ENCODE results near the gene DEPP1. TPM values are rescaled to one million over a fixed set of nuclear protein-coding genes. Genes with fewer than 3 reads are reported as not detected.
A peak's percentile ranks its signal among the peaks of the same experiment; 100 is the strongest.

Gene DEPP1
- polyA plus RNA-seq, 1 experiment, result 11.9 TPM

DNA sequence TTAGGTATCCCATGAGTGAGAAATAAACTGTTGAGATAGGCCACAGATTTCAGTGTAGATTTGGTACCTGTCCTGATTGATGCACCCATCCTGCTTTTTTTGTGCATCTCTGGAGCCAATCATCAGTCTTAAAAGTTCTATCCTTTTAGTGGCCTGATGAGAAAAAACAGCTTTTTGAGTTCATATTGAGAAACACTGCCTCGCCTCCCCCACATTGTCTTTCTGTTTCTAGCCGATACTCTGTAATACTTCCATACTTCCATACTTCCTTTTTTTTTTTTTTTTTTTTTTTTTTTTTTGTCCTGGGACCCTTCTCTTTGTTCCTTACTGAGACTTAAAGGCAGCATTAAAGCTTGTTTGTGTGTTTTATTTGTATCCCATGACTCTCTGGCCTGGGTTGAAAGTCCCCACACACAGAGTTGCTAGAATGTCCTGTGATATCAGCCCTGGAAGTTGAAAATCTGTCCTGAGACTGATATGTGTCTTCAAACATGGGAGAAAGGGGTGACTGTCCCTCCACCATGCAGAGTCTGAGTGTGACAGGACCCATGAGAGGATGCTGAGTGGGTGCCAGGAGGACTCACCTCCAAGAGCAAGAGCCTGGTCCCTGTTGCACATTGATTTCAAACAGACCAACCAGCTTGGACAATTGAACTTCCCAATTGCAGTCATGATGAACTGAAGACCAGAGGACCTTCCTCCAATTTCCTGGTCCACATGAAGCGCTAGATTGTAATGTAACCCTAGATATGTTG is 27.8 kb upstream of the DEPP1 start:
- H3K36me3 ChIP-seq (ENCODE audit: control insufficient read depth, insufficient read depth, low read length), result no peaks in the 10 kb centered on the region
- CTCF ChIA-PET, result interaction anchor here (1.2 to 2.1 kb wide), 4 partner anchors 11 to 74 kb away, joined by 3 to 6 read pairs (median 4); no protein-coding TSS in a partner anchor
- TF ChIP-seq, protein P1, sequence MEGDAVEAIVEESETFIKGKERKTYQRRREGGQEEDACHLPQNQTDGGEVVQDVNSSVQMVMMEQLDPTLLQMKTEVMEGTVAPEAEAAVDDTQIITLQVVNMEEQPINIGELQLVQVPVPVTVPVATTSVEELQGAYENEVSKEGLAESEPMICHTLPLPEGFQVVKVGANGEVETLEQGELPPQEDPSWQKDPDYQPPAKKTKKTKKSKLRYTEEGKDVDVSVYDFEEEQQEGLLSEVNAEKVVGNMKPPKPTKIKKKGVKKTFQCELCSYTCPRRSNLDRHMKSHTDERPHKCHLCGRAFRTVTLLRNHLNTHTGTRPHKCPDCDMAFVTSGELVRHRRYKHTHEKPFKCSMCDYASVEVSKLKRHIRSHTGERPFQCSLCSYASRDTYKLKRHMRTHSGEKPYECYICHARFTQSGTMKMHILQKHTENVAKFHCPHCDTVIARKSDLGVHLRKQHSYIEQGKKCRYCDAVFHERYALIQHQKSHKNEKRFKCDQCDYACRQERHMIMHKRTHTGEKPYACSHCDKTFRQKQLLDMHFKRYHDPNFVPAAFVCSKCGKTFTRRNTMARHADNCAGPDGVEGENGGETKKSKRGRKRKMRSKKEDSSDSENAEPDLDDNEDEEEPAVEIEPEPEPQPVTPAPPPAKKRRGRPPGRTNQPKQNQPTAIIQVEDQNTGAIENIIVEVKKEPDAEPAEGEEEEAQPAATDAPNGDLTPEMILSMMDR (IDR thresholded peaks at IDR 0.05; ENCODE audit: insufficient read depth, low read depth, low read length), result no peak
- no peak for DNase-seq (ENCODE audit: low read depth)
- no peak overlapping the region for H3K4me3 ChIP-seq (ENCODE audit: low read depth, low read length)
- POLR2A ChIA-PET, result no interaction called here
- no peaks in the 10 kb centered on the region for H3K27me3 ChIP-seq (ENCODE audit: control insufficient read depth, insufficient read depth, low read length)

GRCh38 chr10:45005284-45005683 is 26.7 kb upstream of the DEPP1 start:
- ChIA-PET POLR2A (no interaction called here), CTCF (interaction anchor here (1.0 to 1.2 kb wide), 2 partner anchors 29 to 56 kb away, joined by 3 read pairs; no protein-coding TSS in a partner anchor)
- DNase-seq (ENCODE audit: low read depth), result no peak
- Histone ChIP-seq H3K27me3 (ENCODE audit: control insufficient read depth, insufficient read depth, low read length) (no peaks in the 10 kb centered on the region), H3K4me3 (ENCODE audit: low read depth, low read length) (no peak overlapping the region), H3K36me3 (ENCODE audit: control insufficient read depth, insufficient read depth, low read length) (no peaks in the 10 kb centered on the region)
- TF ChIP-seq, protein P1 (IDR thresholded peaks at IDR 0.05; ENCODE audit: insufficient read depth, low read depth, low read length), result no peak

GRCh38 chr10:45004661-45005060 is 26.1 kb upstream of the DEPP1 start:
- H3K4me3 ChIP-seq (ENCODE audit: low read depth, low read length), result no peak overlapping the region
- no peaks in the 10 kb centered on the region for H3K27me3 ChIP-seq (ENCODE audit: control insufficient read depth, insufficient read depth, low read length)
- TF ChIP-seq, protein P1 (IDR thresholded peaks at IDR 0.05; ENCODE audit: insufficient read depth, low read depth, low read length), result no peak
- DNase-seq (ENCODE audit: low read depth), result no peak
- ChIA-PET POLR2A (no interaction called here), CTCF (interaction anchor here (2.0 kb wide), 1 partner anchor 72 kb away, joined by 12 read pairs; no protein-coding TSS in a partner anchor)
- H3K36me3 ChIP-seq (ENCODE audit: control insufficient read depth, insufficient read depth, low read length), result no peaks in the 10 kb centered on the region

DNA sequence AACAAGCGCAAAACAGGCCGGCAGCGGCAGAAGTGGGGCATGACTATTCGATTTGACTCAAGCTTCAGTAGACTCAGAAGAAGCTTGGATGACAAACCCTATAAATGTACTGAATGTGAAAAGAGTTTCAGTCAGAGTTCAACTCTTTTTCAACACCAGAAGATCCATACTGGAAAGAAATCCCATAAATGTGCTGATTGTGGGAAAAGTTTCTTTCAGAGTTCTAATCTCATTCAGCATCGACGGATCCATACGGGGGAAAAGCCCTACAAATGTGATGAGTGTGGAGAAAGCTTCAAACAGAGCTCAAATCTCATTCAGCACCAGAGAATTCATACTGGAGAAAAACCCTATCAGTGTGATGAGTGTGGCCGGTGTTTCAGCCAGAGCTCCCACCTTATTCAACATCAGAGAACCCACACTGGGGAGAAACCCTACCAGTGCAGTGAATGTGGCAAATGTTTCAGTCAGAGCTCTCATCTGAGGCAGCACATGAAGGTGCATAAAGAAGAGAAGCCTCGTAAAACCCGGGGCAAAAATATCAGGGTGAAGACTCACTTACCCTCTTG is 24.9 kb upstream of the DEPP1 start:
- ChIA-PET CTCF (interaction anchor here (2.0 kb wide), 1 partner anchor 71 kb away, joined by 12 read pairs; no protein-coding TSS in a partner anchor), POLR2A (no interaction called here)
- no peak for DNase-seq (ENCODE audit: low read depth)
- Histone ChIP-seq H3K27me3 (ENCODE audit: control insufficient read depth, insufficient read depth, low read length) (no peaks in the 10 kb centered on the region), H3K36me3 (ENCODE audit: control insufficient read depth, insufficient read depth, low read length) (no peaks in the 10 kb centered on the region), H3K4me3 (ENCODE audit: low read depth, low read length) (no peak overlapping the region)
- TF ChIP-seq, protein P1 (IDR thresholded peaks at IDR 0.05; ENCODE audit: insufficient read depth, low read depth, low read length), result no peak

DNA sequence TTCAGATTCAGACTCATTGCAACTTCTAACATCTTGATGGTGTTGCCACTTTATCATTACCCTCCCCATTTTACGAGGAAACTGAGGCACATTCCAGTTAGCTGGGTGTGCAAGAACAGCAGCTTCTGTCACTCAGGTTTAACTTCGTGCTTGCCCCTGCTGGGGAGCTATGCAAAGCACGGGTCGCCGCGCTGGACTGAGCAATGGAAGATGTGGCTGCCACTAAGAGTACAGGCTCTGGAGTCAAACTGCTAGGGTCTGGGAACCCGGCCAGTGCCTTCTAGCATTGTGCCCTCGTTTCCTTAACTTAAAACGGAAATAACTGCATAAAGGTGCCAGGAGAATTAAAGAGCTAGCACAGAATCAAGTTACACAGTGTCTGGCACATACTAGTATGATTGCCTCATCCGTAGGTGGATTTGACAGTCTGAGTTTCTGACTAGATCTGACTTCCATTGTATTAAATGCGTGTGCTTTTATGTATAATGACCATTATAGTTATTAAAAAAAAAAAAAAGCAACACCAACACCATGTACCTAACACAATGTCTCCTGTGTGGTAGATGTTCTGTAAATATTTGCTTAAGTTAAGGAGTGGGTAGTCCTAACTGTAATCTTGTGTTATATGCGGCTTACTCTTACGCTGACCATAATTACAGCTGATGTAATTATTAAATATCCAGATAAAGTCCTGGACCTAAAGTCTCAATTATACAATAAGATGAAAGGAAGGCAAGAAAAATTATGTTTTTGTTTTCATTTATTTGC is 23.0 kb upstream of the DEPP1 start:
- TF ChIP-seq, protein P1 (IDR thresholded peaks at IDR 0.05; ENCODE audit: insufficient read depth, low read depth, low read length), result peak; percentile 42; the same call in 1 of the 2 replicates
- DNase-seq (ENCODE audit: low read depth), result no peak
- H3K4me3 ChIP-seq (ENCODE audit: low read depth, low read length), result peak overlapping the region; percentile 52
- ChIA-PET CTCF (interaction anchor here (0.8 to 1.6 kb wide), 4 partner anchors 20 to 57 kb away, joined by 3 to 4 read pairs (median 3); partner anchors contain the start of gene DEPP1), POLR2A (no interaction called here)
- no peaks in the 10 kb centered on the region for H3K27me3 ChIP-seq (ENCODE audit: control insufficient read depth, insufficient read depth, low read length)
- no peaks in the 10 kb centered on the region for H3K36me3 ChIP-seq (ENCODE audit: control insufficient read depth, insufficient read depth, low read length)
